Activated CD8-positive, alpha-beta memory T cell treated with anti-CD3 and anti-CD28 coated beads, Interleukin-2, amount 10 ng/mL, durations not matched to agents 7 days and 5 days (primary cell): ENCODE results near the gene HOMER2. TPM values are rescaled to one million over a fixed set of nuclear protein-coding genes. Genes with fewer than 3 reads are reported as not detected.

Experiments
- total RNA-seq, 2 experiments: library from RNA; stranded (reverse); gene quantifications; one replicate each; pipeline ENCODE4 v1.2.3, GENCODE V29; 2021

Gene HOMER2
- total RNA-seq, 2 experiments from 2014 or later, result 8.2 to 14.4 TPM

Other genes starting within 250 kb of the HOMER2 start
- not detected for gene AP3B2, start 242.8 kb downstream of the HOMER2 start, total RNA-seq
- not detected for gene FSD2, start 146.7 kb downstream of the HOMER2 start, total RNA-seq
- gene WHAMM, start 143.1 kb downstream of the HOMER2 start, total RNA-seq, result 10 to 100 TPM in 1 of 2 experiments, 1 to 10 TPM in 1; 9.1 to 11.0 TPM
- 10 to 100 TPM; 20.5 to 27.8 TPM for gene RAMAC, start 33.5 kb upstream of the HOMER2 start, total RNA-seq
- gene C15orf40, start 58.9 kb upstream of the HOMER2 start, total RNA-seq, result 10 to 100 TPM; 28.3 to 29.0 TPM
- gene BTBD1, start 114.5 kb upstream of the HOMER2 start, total RNA-seq, result 10 to 100 TPM; 62.5 to 73.2 TPM
- 10 to 100 TPM; 13.3 to 22.4 TPM for gene TM6SF1, start 154.9 kb upstream of the HOMER2 start, total RNA-seq